DND-41 (cell line): ENCODE results near the gene GRPEL1.

ENCODE experiments used
- EZH2 ChIP-seq: IDR thresholded peaks from 3 replicates; pipeline ENCODE4 v1.6.1; 2012; ENCODE audit warnings: borderline replicate concordance, low read depth, mild to moderate bottlenecking, moderate library complexity, low read length, inconsistent platforms; ENCODE audit not compliant: severe bottlenecking
- TF ChIP-seq, protein P1 (sequence below): IDR thresholded peaks from 2 replicates; pipeline ENCODE4 v1.5.1; 2012; ENCODE audit warnings: borderline replicate concordance, low read length, moderate library complexity, mild to moderate bottlenecking; ENCODE audit not compliant: poor library complexity, severe bottlenecking; ENCODE audit errors: extremely low read depth

DNA sequence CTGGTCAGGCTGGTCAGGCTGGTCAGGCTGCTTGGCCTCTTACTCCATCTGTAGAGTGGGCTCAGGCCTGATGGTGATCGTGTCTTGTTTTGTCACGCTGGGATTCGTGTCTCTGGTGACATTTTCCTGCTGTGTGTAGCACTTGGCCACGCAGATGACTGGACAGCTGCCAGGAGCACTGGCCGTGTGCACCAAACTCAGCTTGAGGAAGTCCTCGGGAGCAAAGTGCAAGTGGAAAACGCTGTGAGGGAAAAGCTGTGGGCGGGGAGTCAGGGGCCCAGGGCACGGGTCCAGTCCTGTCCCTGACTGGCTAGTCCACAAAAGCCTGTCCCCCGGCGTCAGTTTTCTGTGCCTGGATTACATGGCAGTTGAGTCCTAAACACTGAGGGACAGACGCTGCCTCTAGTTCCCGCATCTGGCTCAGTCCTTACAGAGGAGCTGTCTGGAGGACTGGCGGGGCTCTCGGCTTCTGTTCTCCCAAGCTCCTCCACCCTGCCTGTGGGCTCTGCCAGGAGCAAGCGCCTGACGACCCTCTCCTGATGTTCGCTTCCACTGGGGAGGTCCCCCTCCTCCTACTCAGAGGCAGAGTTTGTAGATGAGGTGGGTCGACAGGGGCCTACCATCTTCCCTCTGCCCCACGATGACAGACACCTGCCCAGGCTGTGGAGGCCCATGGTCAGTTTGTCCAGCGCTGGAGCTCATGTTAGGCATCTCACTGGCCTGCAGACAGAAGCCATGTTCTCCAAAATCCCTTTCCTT lies 35.9 kb upstream of the GRPEL1 start:
- TF ChIP-seq, protein P1, sequence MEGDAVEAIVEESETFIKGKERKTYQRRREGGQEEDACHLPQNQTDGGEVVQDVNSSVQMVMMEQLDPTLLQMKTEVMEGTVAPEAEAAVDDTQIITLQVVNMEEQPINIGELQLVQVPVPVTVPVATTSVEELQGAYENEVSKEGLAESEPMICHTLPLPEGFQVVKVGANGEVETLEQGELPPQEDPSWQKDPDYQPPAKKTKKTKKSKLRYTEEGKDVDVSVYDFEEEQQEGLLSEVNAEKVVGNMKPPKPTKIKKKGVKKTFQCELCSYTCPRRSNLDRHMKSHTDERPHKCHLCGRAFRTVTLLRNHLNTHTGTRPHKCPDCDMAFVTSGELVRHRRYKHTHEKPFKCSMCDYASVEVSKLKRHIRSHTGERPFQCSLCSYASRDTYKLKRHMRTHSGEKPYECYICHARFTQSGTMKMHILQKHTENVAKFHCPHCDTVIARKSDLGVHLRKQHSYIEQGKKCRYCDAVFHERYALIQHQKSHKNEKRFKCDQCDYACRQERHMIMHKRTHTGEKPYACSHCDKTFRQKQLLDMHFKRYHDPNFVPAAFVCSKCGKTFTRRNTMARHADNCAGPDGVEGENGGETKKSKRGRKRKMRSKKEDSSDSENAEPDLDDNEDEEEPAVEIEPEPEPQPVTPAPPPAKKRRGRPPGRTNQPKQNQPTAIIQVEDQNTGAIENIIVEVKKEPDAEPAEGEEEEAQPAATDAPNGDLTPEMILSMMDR = no peak
- no peak for TF ChIP-seq EZH2
